DOHH2 (cell line): ENCODE measurements around the gene ASAP2.

Experiments
- H3F3A ChIP-seq: fragments of 200-600 bp; sonication (generic), shearing (Covaris generic); 2 replicates; pipeline ENCODE4 v1.6.0; 2016; ENCODE audit warnings: antibody characterized with exemption, mild to moderate bottlenecking; ENCODE audit not compliant: control insufficient read depth, insufficient read depth
- H3K27ac ChIP-seq: fragments of 200-600 bp; sonication (generic); 2 replicates; pipeline ENCODE4 v1.5.1; 2014; ENCODE audit warnings: low read depth, mild to moderate bottlenecking, low read length, moderate library complexity
- H3K27me3 ChIP-seq: fragments of 200-600 bp; sonication (generic); 2 replicates; pipeline ENCODE4 v1.6.1; 2014; ENCODE audit warnings: mild to moderate bottlenecking, low read length, mixed read lengths; ENCODE audit not compliant: control insufficient read depth
- H3K36me3 ChIP-seq: fragments of 200-600 bp; sonication (generic); 2 replicates; pipeline ENCODE4 v1.6.1; 2014; ENCODE audit warnings: mild to moderate bottlenecking, low read length, moderate library complexity, mixed read lengths; ENCODE audit not compliant: control insufficient read depth
- H3K4me1 ChIP-seq: fragments of 200-600 bp; sonication (generic); 2 replicates; pipeline ENCODE4 v1.6.1; 2014; ENCODE audit warnings: mild to moderate bottlenecking, low read length, mixed read lengths; ENCODE audit not compliant: control insufficient read depth
- H3K4me2 ChIP-seq: fragments of 200-600 bp; sonication (generic); 2 replicates; pipeline ENCODE4 v1.6.0; 2014; ENCODE audit warnings: mild to moderate bottlenecking, low read length, moderate library complexity
- H3K4me3 ChIP-seq: fragments of 200-600 bp; sonication (generic); 2 replicates; pipeline ENCODE4 v1.5.1; 2014; ENCODE audit warnings: mild to moderate bottlenecking, low read length, mixed read lengths
- H3K79me2 ChIP-seq: fragments of 200-600 bp; sonication (generic); 2 replicates; pipeline ENCODE4 v1.6.1; 2014; ENCODE audit warnings: mild to moderate bottlenecking, low read length, mixed read lengths; ENCODE audit not compliant: control insufficient read depth
- H3K9me2 ChIP-seq: fragments of 200-600 bp; sonication (generic); replicated peaks from 2 replicates; pipeline ENCODE4 v1.6.1; 2014; ENCODE audit warnings: mild to moderate bottlenecking, low read length, mixed read lengths; ENCODE audit not compliant: control insufficient read depth
- H3K9me3 ChIP-seq: fragments of 200-600 bp; sonication (generic); 2 replicates; pipeline ENCODE4 v1.6.1; 2014; ENCODE audit warnings: antibody characterized with exemption, low read length, mixed read lengths; ENCODE audit not compliant: control insufficient read depth, insufficient read depth
- H4K20me1 ChIP-seq: fragments of 200-600 bp; sonication (generic); 2 replicates; pipeline ENCODE4 v1.6.0; 2014; ENCODE audit warnings: low read depth, mild to moderate bottlenecking, antibody characterized with exemption, low read length, moderate library complexity; ENCODE audit not compliant: control insufficient read depth, insufficient read depth
- CTCF ChIP-seq: fragments of 200-600 bp; sonication (generic); IDR thresholded peaks from one replicate; pipeline ENCODE4 v1.5.1; 2014; ENCODE audit warnings: antibody characterized with exemption, mild to moderate bottlenecking, low read depth, low read length; ENCODE audit not compliant: poor library complexity, severe bottlenecking
- EZH2phosphoT487 ChIP-seq: fragments of 200-600 bp; sonication (generic); IDR thresholded peaks from 2 replicates; pipeline ENCODE4 v1.6.1; 2017; ENCODE audit warnings: borderline replicate concordance, mild to moderate bottlenecking, antibody characterized with exemption, low read length, moderate library complexity, mixed read lengths

Gene ASAP2

GRCh38 chr2:9256570-9257043, 50.0 kb downstream of the ASAP2 start:
- Histone ChIP-seq H3K4me3 (no peak overlapping the region), H3K27me3 (no peaks in the 10 kb centered on the region), H3K9me3 (no peaks in the 10 kb centered on the region), H3F3A (no peaks in the 10 kb centered on the region), H3K36me3 (no peaks in the 10 kb centered on the region), H3K4me2 (no peak overlapping the region), H3K9me2 (no peaks in the 10 kb centered on the region), H3K79me2 (no peaks in the 10 kb centered on the region), H4K20me1 (no peaks in the 10 kb centered on the region), H3K4me1 (no peaks in the 10 kb centered on the region), H3K27ac (no peak overlapping the region)
- TF ChIP-seq EZH2phosphoT487, result no peak
- TF ChIP-seq CTCF, result no peak

GRCh38 chr2:9258501-9258900, 51.9 kb downstream of the ASAP2 start:
- no peaks in the 10 kb centered on the region for H3F3A ChIP-seq
- no peak for TF ChIP-seq EZH2phosphoT487
- no peak for TF ChIP-seq CTCF
- no peaks in the 10 kb centered on the region for H3K79me2 ChIP-seq
- H3K4me1 ChIP-seq, result no peaks in the 10 kb centered on the region
- H3K9me3 ChIP-seq, result no peaks in the 10 kb centered on the region
- H4K20me1 ChIP-seq, result no peaks in the 10 kb centered on the region
- H3K36me3 ChIP-seq, result no peaks in the 10 kb centered on the region
- H3K27me3 ChIP-seq, result 0 out of 2 replicates have a peak, but pooled peaks cover 2% of the 10 kb centered on the region
- no peak overlapping the region for H3K4me3 ChIP-seq
- H3K9me2 ChIP-seq, result no peaks in the 10 kb centered on the region
- H3K4me2 ChIP-seq, result no peak overlapping the region
- no peak overlapping the region for H3K27ac ChIP-seq

- Histone ChIP-seq H3K36me3 (no peaks in the 10 kb centered on the region), H3K27me3 (0 out of 2 replicates have a peak, but pooled peaks cover 2% of the 10 kb centered on the region), H3K9me2 (no peaks in the 10 kb centered on the region), H3K4me1 (no peaks in the 10 kb centered on the region), H3K27ac (no peak overlapping the region), H3K4me2 (no peak overlapping the region), H4K20me1 (no peaks in the 10 kb centered on the region), H3K79me2 (no peaks in the 10 kb centered on the region), H3F3A (no peaks in the 10 kb centered on the region), H3K4me3 (no peak overlapping the region), H3K9me3 (no peaks in the 10 kb centered on the region)
- no peak for TF ChIP-seq CTCF
Observed at GRCh38 chr2:9258953-9259399, 52.4 kb downstream of the ASAP2 start.
